Glutamatergic neuron (in vitro differentiated cells): Measurements from ENCODE around the gene COL21A1. TPM values are rescaled to one million over a fixed set of nuclear protein-coding genes. Genes with fewer than 3 reads are reported as not detected.

ENCODE experiments used
- DNase-seq: peaks from one replicate; pipeline ENCODE4 v3.0.0; 2022
- H3K27ac Mint-ChIP-seq: one replicate; pipeline ENCODE4 v1.8.0; 2020; ENCODE audit warnings: mild to moderate bottlenecking, mixed read lengths, inconsistent platforms; ENCODE audit not compliant: unreplicated experiment
- H3K27me3 Mint-ChIP-seq: one replicate; pipeline ENCODE4 v1.8.0; 2020; ENCODE audit warnings: mild to moderate bottlenecking, moderate library complexity, mixed read lengths, inconsistent platforms; ENCODE audit not compliant: unreplicated experiment
- H3K36me3 Mint-ChIP-seq: one replicate; pipeline ENCODE4 v1.8.0; 2020; ENCODE audit warnings: mild to moderate bottlenecking, mixed read lengths, inconsistent platforms; ENCODE audit not compliant: unreplicated experiment
- H3K4me1 Mint-ChIP-seq: one replicate; pipeline ENCODE4 v1.8.0; 2020; ENCODE audit warnings: mild to moderate bottlenecking, low read depth, mixed read lengths, inconsistent platforms; ENCODE audit not compliant: unreplicated experiment
- H3K4me3 Mint-ChIP-seq: one replicate; pipeline ENCODE4 v1.8.0; 2020; ENCODE audit warnings: mild to moderate bottlenecking, mixed read lengths, inconsistent platforms; ENCODE audit not compliant: unreplicated experiment
- H3K9me3 Mint-ChIP-seq: one replicate; pipeline ENCODE4 v1.8.0; 2020; ENCODE audit warnings: mild to moderate bottlenecking, moderate library complexity, mixed read lengths, inconsistent platforms; ENCODE audit not compliant: unreplicated experiment
- CTCF ChIP-seq: fragments of 200-600 bp; sonication (generic); IDR thresholded peaks from one replicate; pipeline ENCODE4 v1.5.0; 2021; ENCODE audit not compliant: partially characterized antibody, unreplicated experiment
- total RNA-seq: library from RNA; stranded (reverse); fragmentation: NEBNext Ultra II Directional; extraction: Animal tissue kit (Norgen Biotek cat#: 25700); gene quantifications from one replicate; pipeline ENCODE4 v1.2.1, GENCODE V29; 2021; ENCODE audit not compliant: unreplicated experiment

COL21A1 gene
- total RNA-seq, 1 donor from 2014 or later, result 0.69 TPM

- Mint-ChIP-seq H3K4me1 (no peaks in the 10 kb centered on the region), H3K4me3 (no peak overlapping the region), H3K27ac (no peak overlapping the region), H3K27me3 (no peaks in the 10 kb centered on the region), H3K36me3 (no peaks in the 10 kb centered on the region), H3K9me3 (no peaks in the 10 kb centered on the region)
- no peak for DNase-seq
- TF ChIP-seq CTCF, result no peak
These were observed 141.1 kb downstream of the COL21A1 start for GRCh38 chr6:56106231-56106630.

GRCh38 chr6:56104591-56104990, 142.8 kb downstream of the COL21A1 start:
- H3K4me3 Mint-ChIP-seq, result no peak overlapping the region
- peaks cover under 1% of the 10 kb centered on the region for H3K9me3 Mint-ChIP-seq
- no peaks in the 10 kb centered on the region for H3K4me1 Mint-ChIP-seq
- DNase-seq, result no peak
- no peaks in the 10 kb centered on the region for H3K36me3 Mint-ChIP-seq
- TF ChIP-seq CTCF, result no peak
- H3K27ac Mint-ChIP-seq, result no peak overlapping the region
- H3K27me3 Mint-ChIP-seq, result no peaks in the 10 kb centered on the region

- DNase-seq, result no peak
- Mint-ChIP-seq H3K27ac (no peak overlapping the region), H3K36me3 (no peaks in the 10 kb centered on the region), H3K4me1 (no peaks in the 10 kb centered on the region), H3K4me3 (no peak overlapping the region), H3K9me3 (peaks cover 2% of the 10 kb centered on the region), H3K27me3 (peaks cover 2% of the 10 kb centered on the region)
- TF ChIP-seq CTCF, result no peak
These were observed 145.2 kb downstream of the COL21A1 start for GRCh38 chr6:56102216-56102615.

GRCh38 chr6:56101141-56101553, 146.2 kb downstream of the COL21A1 start:
- Mint-ChIP-seq H3K36me3 (no peaks in the 10 kb centered on the region), H3K9me3 (peaks cover 2% of the 10 kb centered on the region), H3K4me1 (no peaks in the 10 kb centered on the region), H3K27me3 (peaks cover 2% of the 10 kb centered on the region), H3K27ac (no peak overlapping the region), H3K4me3 (no peak overlapping the region)
- no peak for TF ChIP-seq CTCF
- no peak for DNase-seq

GRCh38 chr6:56096946-56097621, 150.3 kb downstream of the COL21A1 start:
- TF ChIP-seq CTCF, result no peak
- peaks cover 2% of the 10 kb centered on the region for H3K27me3 Mint-ChIP-seq
- H3K4me1 Mint-ChIP-seq, result no peaks in the 10 kb centered on the region
- peaks cover 2% of the 10 kb centered on the region for H3K9me3 Mint-ChIP-seq
- no peak overlapping the region for H3K27ac Mint-ChIP-seq
- no peak overlapping the region for H3K4me3 Mint-ChIP-seq
- H3K36me3 Mint-ChIP-seq, result no peaks in the 10 kb centered on the region
- no peak for DNase-seq
